Tibial nerve (tissue), 3 donors: ENCODE results near the gene PLD2.

Experiments used
- POLR2A ChIP-seq, 2 donors: fragments of 450-650 bp; IDR thresholded peaks; one replicate each; pipeline ENCODE4 v1.6.1; 2017; ENCODE audit warnings: antibody characterized with exemption in 2 of 2, mild to moderate bottlenecking in 2 of 2, moderate library complexity in 2 of 2
- TF ChIP-seq, protein P1 (sequence below), 5 experiments: fragments of 200-600 bp in 3 of 5; fragments of 450-650 bp in 2 of 5; sonication (generic) in 3 of 5; IDR thresholded peaks; one replicate each; pipeline ENCODE4 v1.5.1; 2016 to 2019; ENCODE audit warnings: antibody characterized with exemption in 5 of 5, mild to moderate bottlenecking in 3 of 5, moderate library complexity in 2 of 5

DNA sequence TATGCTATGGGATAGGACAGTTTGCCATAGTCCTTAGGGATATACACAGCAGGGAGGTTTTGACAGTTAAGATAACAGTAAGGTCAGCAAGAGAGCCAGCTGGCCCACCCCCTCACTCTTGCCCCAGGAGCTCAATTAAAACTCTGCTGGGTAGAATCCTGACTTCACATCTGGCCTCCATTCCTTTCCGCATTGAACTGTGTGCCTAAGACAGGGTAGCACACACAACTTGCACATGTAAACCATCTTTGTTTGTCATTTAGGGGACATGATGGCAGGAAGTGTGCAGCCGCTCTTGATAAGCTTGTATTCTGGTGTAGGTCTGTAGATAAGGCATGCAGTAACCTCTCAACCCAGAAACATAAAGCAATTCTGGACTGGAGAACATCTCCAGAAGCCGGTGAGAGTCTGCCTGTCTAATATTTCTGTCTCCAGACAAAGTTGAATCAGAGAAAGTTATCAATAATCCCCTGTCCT is 31.4 kb downstream of the PLD2 start:
- TF ChIP-seq, protein P1, sequence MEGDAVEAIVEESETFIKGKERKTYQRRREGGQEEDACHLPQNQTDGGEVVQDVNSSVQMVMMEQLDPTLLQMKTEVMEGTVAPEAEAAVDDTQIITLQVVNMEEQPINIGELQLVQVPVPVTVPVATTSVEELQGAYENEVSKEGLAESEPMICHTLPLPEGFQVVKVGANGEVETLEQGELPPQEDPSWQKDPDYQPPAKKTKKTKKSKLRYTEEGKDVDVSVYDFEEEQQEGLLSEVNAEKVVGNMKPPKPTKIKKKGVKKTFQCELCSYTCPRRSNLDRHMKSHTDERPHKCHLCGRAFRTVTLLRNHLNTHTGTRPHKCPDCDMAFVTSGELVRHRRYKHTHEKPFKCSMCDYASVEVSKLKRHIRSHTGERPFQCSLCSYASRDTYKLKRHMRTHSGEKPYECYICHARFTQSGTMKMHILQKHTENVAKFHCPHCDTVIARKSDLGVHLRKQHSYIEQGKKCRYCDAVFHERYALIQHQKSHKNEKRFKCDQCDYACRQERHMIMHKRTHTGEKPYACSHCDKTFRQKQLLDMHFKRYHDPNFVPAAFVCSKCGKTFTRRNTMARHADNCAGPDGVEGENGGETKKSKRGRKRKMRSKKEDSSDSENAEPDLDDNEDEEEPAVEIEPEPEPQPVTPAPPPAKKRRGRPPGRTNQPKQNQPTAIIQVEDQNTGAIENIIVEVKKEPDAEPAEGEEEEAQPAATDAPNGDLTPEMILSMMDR (IDR thresholded peaks at IDR 0.05) = no peak
- TF ChIP-seq POLR2A (IDR thresholded peaks at IDR 0.05) = no peak
